Astrocyte (in vitro differentiated cells and primary cell): ENCODE measurements around the gene NISCH. TPM values are rescaled to one million over a fixed set of nuclear protein-coding genes. Genes with fewer than 3 reads are reported as not detected.

Experiments
- DNase-seq: peaks from one replicate; pipeline ENCODE4 v3.0.0-alpha.2; 2010; ENCODE audit warnings: low read depth
- FAIRE-seq: peaks from 2 replicates; lab custom pipeline; 2011; peaks lifted over from hg19 to GRCh38; lab: Jason Lieb, UNC
- H2AFZ ChIP-seq: 2 replicates; pipeline ENCODE4 v1.6.0; 2012; ENCODE audit warnings: low read depth, low read length, inconsistent platforms
- H3K27ac ChIP-seq: 2 replicates; pipeline ENCODE4 v1.5.1; 2011; ENCODE audit warnings: low read depth, low read length, inconsistent platforms
- H3K27me3 ChIP-seq: 2 replicates; pipeline ENCODE4 v1.6.0; 2011; ENCODE audit warnings: low read length, inconsistent platforms; ENCODE audit not compliant: insufficient read depth
- H3K36me3 ChIP-seq: 2 replicates; pipeline ENCODE4 v1.5.1; 2011; ENCODE audit warnings: low read length, inconsistent platforms; ENCODE audit not compliant: insufficient read depth
- H3K4me1 ChIP-seq: 2 replicates; pipeline ENCODE4 v1.5.1; 2011; ENCODE audit warnings: low read length, inconsistent platforms; ENCODE audit not compliant: insufficient read depth
- H3K4me2 ChIP-seq: 2 replicates; pipeline ENCODE4 v1.6.0; 2012; ENCODE audit warnings: low read length, inconsistent platforms
- H3K4me3 ChIP-seq: 2 replicates; pipeline ENCODE4 v1.5.1; 2011; ENCODE audit warnings: low read depth, mild to moderate bottlenecking, low read length, inconsistent platforms; ENCODE audit not compliant: insufficient read depth
- H3K79me2 ChIP-seq: 2 replicates; pipeline ENCODE4 v1.6.0; 2012; ENCODE audit warnings: mild to moderate bottlenecking, low read length, inconsistent platforms; ENCODE audit not compliant: insufficient read depth
- H3K9ac ChIP-seq: 2 replicates; pipeline ENCODE4 v1.6.0; 2012; ENCODE audit warnings: mild to moderate bottlenecking, low read length, inconsistent platforms
- H3K9me3 ChIP-seq: 2 replicates; pipeline ENCODE4 v1.5.1; 2012; ENCODE audit warnings: low read depth, mild to moderate bottlenecking, low read length, inconsistent platforms; ENCODE audit not compliant: insufficient read depth
- H4K20me1 ChIP-seq: 2 replicates; pipeline ENCODE4 v1.6.0; 2012; ENCODE audit warnings: low read length, inconsistent platforms; ENCODE audit not compliant: insufficient read depth
- H3K27ac Mint-ChIP-seq: one replicate; pipeline ENCODE4 v1.8.0; 2021; ENCODE audit warnings: mild to moderate bottlenecking, mixed read lengths; ENCODE audit not compliant: unreplicated experiment
- H3K27me3 Mint-ChIP-seq: one replicate; pipeline ENCODE4 v1.8.0; 2021; ENCODE audit warnings: low read depth, mixed read lengths; ENCODE audit not compliant: unreplicated experiment
- H3K36me3 Mint-ChIP-seq: one replicate; pipeline ENCODE4 v1.8.0; 2021; ENCODE audit warnings: low read depth, mixed read lengths; ENCODE audit not compliant: unreplicated experiment
- H3K4me1 Mint-ChIP-seq: one replicate; pipeline ENCODE4 v1.8.0; 2021; ENCODE audit warnings: low read depth, mixed read lengths; ENCODE audit not compliant: unreplicated experiment
- H3K4me3 Mint-ChIP-seq: one replicate; pipeline ENCODE4 v1.8.0; 2021; ENCODE audit warnings: mild to moderate bottlenecking, moderate library complexity, mixed read lengths; ENCODE audit not compliant: unreplicated experiment
- H3K9me3 Mint-ChIP-seq: one replicate; pipeline ENCODE4 v1.8.0; 2021; ENCODE audit warnings: mild to moderate bottlenecking, mixed read lengths; ENCODE audit not compliant: unreplicated experiment
- EZH2 ChIP-seq: IDR thresholded peaks from 2 replicates; pipeline ENCODE4 v1.6.1; 2012; ENCODE audit warnings: mild to moderate bottlenecking, low read length, inconsistent platforms; ENCODE audit not compliant: insufficient read depth
- total RNA-seq: library from RNA; stranded (reverse); gene quantifications from 2 replicates; pipeline ENCODE4 v1.2.1, GENCODE V29; 2021
- TF ChIP-seq, protein P1 (sequence below): IDR thresholded peaks from 2 replicates; pipeline ENCODE4 v1.5.1; 2011; ENCODE audit warnings: low read depth, mild to moderate bottlenecking, inconsistent platforms, low read length, moderate library complexity; ENCODE audit not compliant: insufficient read depth

Gene NISCH
- total RNA-seq, 1 donor from 2014 or later = 118 TPM

DNA sequence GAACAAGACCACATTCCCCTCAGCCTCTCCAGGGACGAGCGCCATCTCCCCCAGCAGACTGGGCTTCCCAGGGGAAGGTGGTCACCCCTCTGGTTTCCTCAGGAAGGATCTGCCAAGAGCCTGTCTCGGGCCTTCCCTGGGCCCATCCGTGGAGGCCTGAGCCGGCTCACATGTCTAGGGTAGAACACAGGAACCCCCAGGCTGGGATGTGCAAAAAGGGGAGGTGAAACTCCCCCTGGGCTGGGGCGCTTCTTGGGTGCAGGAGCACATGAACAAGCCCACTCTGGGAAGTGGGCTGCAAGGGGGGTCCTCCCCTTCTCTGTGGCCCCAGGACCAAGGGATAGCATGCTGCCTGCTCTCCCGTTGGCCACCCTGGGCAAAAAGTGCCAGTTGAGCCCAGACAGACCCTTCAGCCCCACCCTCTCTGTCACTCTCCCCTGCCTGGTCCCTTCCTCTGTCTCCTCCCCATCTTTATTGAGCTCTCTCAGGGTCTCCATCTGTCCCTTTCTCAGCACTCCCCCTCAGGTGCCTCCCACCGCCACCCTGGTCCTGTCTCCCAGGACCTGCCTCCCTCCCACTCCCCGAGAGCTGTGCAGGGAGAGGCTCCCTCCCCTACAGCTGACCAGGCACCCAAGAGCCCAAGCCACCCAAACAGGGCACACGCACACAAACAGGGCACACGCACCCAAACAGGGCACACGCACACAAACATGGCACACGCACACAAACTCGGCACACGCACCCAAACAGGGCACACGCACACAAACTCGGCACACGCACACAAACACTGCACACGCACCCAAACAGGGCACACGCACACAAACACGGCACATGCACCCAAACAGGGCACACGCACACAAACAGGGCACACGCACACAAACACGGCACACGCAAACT is 11.4 kb upstream of the NISCH start:
- Histone ChIP-seq H3K79me2 (no peaks in the 10 kb centered on the region), H3K9me3 (no peaks in the 10 kb centered on the region), H3K4me2 (no peak overlapping the region), H3K36me3 (no peaks in the 10 kb centered on the region), H4K20me1 (no peaks in the 10 kb centered on the region), H3K4me3 (no peak overlapping the region), H3K4me1 (no peaks in the 10 kb centered on the region), H2AFZ (no peak overlapping the region), H3K27me3 (no peaks in the 10 kb centered on the region), H3K9ac (no peak overlapping the region), H3K27ac (no peak overlapping the region)
- peaks cover 25% of the 10 kb centered on the region for H3K27me3 Mint-ChIP-seq
- TF ChIP-seq EZH2 = no peak
- no peaks in the 10 kb centered on the region for H3K9me3 Mint-ChIP-seq
- H3K4me3 Mint-ChIP-seq = no peak overlapping the region
- no peaks in the 10 kb centered on the region for H3K4me1 Mint-ChIP-seq
- FAIRE-seq (no peak), DNase-seq (no peak)
- H3K27ac Mint-ChIP-seq = no peak overlapping the region
- H3K36me3 Mint-ChIP-seq = peaks cover 3% of the 10 kb centered on the region

DNA sequence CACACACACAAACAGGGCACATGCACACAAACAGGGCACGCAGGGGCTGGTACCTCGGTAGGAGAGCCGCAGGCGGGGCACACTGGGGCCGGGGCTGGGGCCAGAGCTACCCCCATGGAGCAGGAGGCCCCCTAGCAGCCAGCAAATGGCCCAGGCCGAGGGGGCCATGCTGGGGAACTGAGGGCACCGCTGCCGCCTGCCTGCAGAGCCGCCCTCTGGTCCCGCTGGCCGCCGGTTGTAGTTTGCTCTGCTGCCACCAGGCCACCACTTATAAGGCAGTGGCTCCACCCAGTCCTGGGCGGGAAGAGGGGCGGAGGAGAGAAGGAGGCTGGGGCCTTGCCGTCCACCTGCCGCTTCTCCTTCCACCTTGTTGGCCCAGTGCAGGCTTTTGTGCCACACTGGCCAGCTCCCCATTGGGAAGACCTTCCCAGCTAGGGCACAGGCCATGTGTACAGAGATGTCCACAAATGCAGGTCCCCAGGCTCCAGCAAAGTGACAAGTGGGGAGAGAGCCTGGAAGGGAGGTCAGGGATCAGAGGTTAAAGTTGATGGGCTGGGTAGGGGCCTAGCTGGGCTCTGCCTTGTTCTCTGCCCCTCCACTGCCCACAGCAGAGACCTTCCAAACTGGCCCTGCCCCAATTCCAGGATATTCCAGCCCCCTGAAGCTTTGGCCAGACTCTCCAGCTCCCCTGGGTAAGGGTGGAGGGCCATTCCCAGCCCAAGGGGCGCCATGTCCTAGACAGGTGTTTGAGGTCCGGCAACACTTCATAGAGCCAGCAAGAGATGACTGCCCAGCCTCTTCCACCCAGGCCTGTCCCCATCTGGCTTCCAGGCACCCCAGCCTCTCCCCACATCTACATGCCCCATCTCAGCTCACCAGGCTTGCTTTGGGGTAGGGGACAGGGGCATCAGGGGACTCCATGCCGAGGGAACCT is 10.3 kb upstream of the NISCH start, which contains the start of gene SEMA3G:
SEMA3G (minus strand) TSS at position 244 of the 934 bp plus-strand sequence; CDS start at position 168, 76 bp downstream.
- no peak within 1 kb of the TSS for H3K27ac ChIP-seq
- H3K36me3 Mint-ChIP-seq = peaks cover 3% of the 10 kb centered on the region
- no peaks in the 10 kb centered on the region for H3K9me3 Mint-ChIP-seq
- H3K27ac Mint-ChIP-seq = no peak within 1 kb of the TSS
- FAIRE-seq (no peak), DNase-seq (no peak)
- H3K4me1 ChIP-seq = peaks cover 4% of the 10 kb centered on the region
- H3K4me3 ChIP-seq = no peak within 1 kb of the TSS
- no peaks in the 10 kb centered on the region for H3K9me3 ChIP-seq
- H3K79me2 ChIP-seq = no peaks in the 10 kb centered on the region
- H3K4me3 Mint-ChIP-seq = no peak within 1 kb of the TSS
- H3K9ac ChIP-seq = no peak within 1 kb of the TSS
- no peak within 1 kb of the TSS for H3K4me2 ChIP-seq
- TF ChIP-seq EZH2 = no peak
- peak within 1 kb of the TSS; percentile 47 for H2AFZ ChIP-seq
- H3K4me1 Mint-ChIP-seq = no peaks in the 10 kb centered on the region
- peaks cover 26% of the 10 kb centered on the region for H3K27me3 Mint-ChIP-seq
- H4K20me1 ChIP-seq = no peaks in the 10 kb centered on the region
- no peaks in the 10 kb centered on the region for H3K27me3 ChIP-seq
- no peaks in the 10 kb centered on the region for H3K36me3 ChIP-seq

DNA sequence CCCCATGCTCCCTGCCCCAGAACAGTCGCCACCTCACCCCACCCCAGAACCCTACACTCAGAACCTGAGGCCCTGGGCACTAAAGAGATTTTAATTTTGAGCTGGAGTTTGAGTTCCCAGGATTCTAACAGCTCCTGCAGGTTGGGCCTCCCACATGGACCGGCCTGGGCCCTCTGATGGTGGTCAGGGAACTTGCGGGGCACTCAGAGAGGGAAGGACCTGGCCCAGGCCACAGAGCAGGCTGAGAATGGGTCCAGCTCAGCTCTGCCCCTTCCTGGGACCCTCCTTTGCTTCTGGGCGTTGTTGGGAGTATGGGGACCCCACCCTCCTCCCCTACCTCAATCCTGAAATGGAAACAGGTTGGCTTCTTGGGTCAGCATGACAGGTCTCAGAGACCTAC is 9.4 kb upstream of the NISCH start:
- Histone ChIP-seq H4K20me1 (no peaks in the 10 kb centered on the region), H3K9me3 (no peaks in the 10 kb centered on the region), H3K4me2 (no peak overlapping the region), H3K27ac (no peak overlapping the region), H3K4me1 (peaks cover 9% of the 10 kb centered on the region), H3K79me2 (no peaks in the 10 kb centered on the region), H3K4me3 (no peak overlapping the region), H3K27me3 (no peaks in the 10 kb centered on the region), H3K36me3 (no peaks in the 10 kb centered on the region), H3K9ac (no peak overlapping the region), H2AFZ (no peak overlapping the region)
- no peak for TF ChIP-seq EZH2
- TF ChIP-seq, protein P1, sequence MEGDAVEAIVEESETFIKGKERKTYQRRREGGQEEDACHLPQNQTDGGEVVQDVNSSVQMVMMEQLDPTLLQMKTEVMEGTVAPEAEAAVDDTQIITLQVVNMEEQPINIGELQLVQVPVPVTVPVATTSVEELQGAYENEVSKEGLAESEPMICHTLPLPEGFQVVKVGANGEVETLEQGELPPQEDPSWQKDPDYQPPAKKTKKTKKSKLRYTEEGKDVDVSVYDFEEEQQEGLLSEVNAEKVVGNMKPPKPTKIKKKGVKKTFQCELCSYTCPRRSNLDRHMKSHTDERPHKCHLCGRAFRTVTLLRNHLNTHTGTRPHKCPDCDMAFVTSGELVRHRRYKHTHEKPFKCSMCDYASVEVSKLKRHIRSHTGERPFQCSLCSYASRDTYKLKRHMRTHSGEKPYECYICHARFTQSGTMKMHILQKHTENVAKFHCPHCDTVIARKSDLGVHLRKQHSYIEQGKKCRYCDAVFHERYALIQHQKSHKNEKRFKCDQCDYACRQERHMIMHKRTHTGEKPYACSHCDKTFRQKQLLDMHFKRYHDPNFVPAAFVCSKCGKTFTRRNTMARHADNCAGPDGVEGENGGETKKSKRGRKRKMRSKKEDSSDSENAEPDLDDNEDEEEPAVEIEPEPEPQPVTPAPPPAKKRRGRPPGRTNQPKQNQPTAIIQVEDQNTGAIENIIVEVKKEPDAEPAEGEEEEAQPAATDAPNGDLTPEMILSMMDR = no peak
- H3K9me3 Mint-ChIP-seq = no peaks in the 10 kb centered on the region
- FAIRE-seq (no peak), DNase-seq (no peak)
- H3K27ac Mint-ChIP-seq = no peak overlapping the region
- no peaks in the 10 kb centered on the region for H3K4me1 Mint-ChIP-seq
- H3K36me3 Mint-ChIP-seq = peaks cover 3% of the 10 kb centered on the region
- no peak overlapping the region for H3K4me3 Mint-ChIP-seq
- H3K27me3 Mint-ChIP-seq = peaks cover 22% of the 10 kb centered on the region
